ENCODE measurements around the gene B3GAT1.

DNA sequence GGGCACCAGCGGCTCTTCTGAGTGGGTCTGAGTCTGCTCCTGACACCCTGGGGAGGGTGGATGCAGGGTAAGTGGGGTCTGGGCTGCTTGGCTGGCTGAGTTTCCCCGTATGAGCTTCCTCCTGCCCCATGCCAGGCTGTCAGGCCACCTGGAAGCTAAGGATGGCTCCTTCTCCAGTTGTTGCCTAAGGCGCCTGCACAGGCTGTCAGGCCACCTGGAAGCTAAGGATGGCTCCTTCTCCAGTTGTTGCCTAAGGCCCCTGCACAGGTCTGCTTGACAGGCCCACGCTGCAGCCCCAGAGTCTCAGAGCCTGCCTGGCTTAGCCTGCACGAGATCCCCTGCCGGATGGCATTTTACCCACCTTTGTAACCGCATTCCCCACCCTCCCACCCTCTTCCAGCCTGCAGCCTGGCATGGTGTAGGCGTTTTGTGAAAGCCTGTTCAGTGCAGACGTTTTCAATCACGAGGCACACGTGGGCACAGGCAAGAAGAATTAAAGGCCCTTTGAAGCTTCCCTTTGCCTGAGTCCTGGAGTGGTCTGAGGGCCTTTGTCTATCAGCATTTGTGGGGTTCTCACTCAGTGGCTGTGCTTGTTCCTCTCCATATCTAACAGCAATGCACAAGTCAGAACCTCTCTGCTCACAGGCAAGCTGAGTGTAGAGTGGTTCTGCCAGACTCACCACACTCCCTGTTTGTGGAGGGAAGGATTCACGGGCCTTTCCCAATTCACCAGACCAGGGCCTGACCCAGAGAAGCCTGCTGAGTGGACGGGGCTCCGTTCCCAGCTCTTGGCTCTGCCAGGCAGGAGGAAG, 40.2 kb upstream of the B3GAT1 start:
- no peak for TF ChIP-seq TARDBP (IDR thresholded peaks at IDR 0.05)
- no peak for TF ChIP-seq ZNF384 (IDR thresholded peaks at IDR 0.05)
- no peak for TF ChIP-seq FOXK2 (IDR thresholded peaks at IDR 0.05)
- TF ChIP-seq ELF4 (IDR thresholded peaks at IDR 0.05), result no peak
- TF ChIP-seq LEF1 (IDR thresholded peaks at IDR 0.05; ENCODE audit: borderline replicate concordance), result no peak
- TF ChIP-seq ARNT (IDR thresholded peaks at IDR 0.05), result no peak
- TF ChIP-seq FOXA1 (IDR thresholded peaks at IDR 0.05), result no peak
- TF ChIP-seq SP1 (IDR thresholded peaks at IDR 0.05), result no peak
- no peak for TF ChIP-seq NFRKB (IDR thresholded peaks at IDR 0.05)
- no peak for TF ChIP-seq FOXM1 (IDR thresholded peaks at IDR 0.05; ENCODE audit: borderline replicate concordance)
- no peak for TF ChIP-seq BHLHE40 (IDR thresholded peaks at IDR 0.05; ENCODE audit: borderline replicate concordance)
- TF ChIP-seq SUZ12 (IDR thresholded peaks at IDR 0.05), result no peak
- TF ChIP-seq HDGF (IDR thresholded peaks at IDR 0.05; ENCODE audit: borderline replicate concordance), result no peak
- TF ChIP-seq, protein P1, sequence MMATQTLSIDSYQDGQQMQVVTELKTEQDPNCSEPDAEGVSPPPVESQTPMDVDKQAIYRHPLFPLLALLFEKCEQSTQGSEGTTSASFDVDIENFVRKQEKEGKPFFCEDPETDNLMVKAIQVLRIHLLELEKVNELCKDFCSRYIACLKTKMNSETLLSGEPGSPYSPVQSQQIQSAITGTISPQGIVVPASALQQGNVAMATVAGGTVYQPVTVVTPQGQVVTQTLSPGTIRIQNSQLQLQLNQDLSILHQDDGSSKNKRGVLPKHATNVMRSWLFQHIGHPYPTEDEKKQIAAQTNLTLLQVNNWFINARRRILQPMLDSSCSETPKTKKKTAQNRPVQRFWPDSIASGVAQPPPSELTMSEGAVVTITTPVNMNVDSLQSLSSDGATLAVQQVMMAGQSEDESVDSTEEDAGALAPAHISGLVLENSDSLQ (IDR thresholded peaks at IDR 0.05), result no peak

Measured in HEK293T (cell line).